GM18498 (cell line): ENCODE data around the gene COG8.
"Not testable (repeated sequence)": the region's sequence is repeated elsewhere in the genome, so short reads cannot be mapped to it uniquely, and the experiment has no call there.

ENCODE experiments used
- ATAC-seq: cut with Tn5 transposase; IDR thresholded peaks from one replicate; pipeline ENCODE4 v1.9.1; 2021; ENCODE audit warnings: mild to moderate bottlenecking, moderate library complexity; ENCODE audit not compliant: unreplicated experiment

Gene COG8

DNA sequence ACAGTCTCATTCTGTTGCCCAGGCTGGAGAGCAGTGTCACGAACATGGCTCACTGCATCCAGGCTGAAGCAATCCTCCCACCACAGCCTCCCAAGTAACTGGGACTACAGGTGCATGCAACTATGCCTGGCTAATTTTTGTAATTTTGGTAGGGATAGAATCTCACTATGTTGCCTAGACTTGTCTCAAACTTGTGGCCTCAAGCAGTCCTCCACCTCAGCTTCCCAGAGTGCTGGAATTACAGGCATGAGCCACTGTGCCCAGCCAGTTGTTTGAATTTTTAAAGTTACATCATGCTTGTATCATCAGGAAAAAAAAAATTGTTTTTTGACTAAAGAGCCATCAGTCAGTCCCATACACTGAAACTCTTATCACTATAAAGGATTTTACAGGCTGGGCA, 45.3 kb downstream of the COG8 start:
- ATAC-seq = no peak

DNA sequence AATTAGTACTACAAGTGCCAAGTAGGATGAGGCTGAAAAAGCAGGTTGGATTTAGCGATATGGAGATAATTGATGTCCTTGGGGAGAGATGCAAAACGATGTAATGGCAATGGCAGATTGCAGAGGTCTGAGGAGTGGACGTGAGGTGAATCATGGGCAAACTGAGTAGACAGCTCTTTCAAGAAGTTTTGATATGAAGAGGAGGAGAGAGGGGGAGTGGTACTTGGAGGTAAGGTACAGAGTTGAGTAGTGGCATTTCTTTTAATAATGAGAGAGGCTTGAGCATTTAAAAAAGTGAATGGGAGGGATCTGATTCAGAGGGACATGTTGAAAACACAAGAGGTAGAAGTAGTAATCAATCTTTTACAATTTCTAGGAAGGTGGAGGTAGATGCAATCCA, 46.0 kb downstream of the COG8 start:
- ATAC-seq = no peak

DNA sequence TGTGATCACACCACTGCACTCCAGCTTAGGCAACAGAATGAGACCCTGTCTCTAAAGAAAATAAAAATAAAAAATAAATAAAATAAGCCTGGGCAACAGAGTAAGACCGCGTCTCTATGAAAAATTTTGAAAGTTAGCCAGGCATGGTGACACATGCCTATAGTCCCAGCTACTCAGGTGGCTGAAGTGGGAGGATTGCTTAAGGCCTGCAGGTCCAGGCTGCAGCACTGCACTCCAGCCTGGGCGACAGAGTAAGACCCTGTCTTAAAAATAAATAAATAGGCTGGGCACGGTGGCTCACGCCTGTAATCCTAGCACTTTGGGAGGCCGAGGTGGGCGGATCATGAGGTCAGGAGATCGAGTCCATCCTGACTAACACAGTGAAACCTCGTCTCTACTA, 47.7 kb downstream of the COG8 start:
- not testable (repeated sequence) for ATAC-seq

DNA sequence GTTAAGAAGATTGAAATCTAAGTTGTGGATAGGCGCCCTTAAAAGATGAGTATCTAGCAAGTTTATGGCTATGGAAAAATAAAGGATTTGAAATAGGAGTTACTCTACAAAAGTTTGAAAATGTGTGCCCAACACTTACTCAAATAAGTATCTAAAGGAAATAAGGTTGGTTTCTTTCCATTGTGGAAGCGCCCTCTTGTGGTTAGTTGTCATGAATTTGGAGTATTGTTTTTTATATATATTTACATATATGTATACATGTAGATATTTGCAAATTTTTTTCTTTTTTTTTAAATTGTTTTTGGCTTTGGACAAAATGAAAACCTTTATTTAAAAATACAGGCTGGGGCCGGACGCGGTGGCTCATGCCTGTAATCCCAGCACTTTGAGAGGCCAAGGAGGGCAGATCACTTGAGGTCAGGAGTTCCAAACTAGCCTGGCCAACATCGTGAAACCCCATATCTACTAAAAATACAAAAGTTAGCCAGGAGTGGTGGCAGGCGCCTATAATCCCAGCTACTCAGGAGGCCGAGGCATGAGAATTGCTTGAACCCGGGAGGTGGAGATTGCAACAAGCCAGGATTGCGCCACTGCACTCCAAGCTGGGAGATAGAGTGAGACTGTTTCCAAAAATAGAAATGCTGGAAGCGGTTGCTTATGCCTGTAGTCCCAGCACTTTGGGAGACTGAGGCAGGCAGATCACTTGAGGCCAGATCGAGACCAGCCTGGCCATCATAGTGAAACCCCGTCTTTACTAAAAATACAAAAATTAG, 52.2 kb downstream of the COG8 start:
- ATAC-seq = no peak

DNA sequence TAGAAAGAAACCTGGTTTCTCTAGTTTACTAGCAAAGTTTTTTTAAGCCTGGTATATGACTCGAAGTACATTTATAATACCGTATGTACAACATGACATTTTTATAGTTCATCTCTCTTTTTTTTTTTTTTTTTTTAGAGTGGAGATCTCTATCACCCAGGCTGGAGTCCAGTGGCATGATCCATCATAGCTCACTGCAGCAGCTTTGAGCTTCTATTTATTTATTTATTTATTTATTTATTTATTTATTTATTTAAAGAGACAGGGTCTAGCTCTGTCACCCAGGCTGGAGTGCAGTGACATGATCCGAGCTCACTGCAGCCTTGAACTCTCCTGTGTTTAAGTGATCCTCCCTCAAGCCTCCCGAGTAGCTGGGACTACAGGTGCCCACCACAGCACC, 54.1 kb downstream of the COG8 start:
- no peak for ATAC-seq

DNA sequence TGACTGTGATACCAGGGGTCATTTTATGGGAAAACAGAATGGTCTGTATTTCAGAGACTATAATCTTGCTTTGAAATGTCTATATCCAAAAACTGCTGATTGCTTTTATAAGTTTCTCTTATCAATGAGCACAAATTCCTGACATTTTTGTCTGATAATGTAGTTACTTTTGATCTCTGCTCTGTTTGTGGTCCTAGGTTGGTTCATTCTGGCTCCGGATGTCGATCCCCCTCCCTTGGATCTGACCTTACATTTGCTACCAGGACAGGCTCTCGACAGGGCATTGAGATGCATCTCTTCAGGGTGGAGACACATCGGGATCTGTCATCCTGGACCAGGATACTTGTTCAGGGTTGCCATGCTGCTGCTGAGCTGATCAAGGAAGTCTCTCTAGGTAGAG, 55.5 kb downstream of the COG8 start:
- ATAC-seq = no peak

DNA sequence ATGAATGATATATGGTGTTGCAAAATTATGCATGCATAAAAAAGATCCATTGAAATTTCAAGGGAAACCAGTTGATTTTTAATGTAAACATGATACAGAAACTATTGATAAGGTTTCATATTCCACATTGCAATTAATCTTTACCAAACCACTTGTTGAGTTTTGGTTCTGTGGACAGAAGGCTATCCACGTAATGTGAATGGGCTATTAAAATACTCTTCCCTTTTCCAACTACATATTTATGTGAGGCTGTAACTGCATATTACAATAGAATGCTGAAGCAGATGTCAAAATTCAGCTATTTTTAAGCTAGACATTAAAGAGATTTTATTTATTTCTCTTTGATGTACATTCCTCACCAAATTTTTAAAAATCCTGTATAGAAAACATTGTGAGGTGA, 62.0 kb downstream of the COG8 start:
- no peak for ATAC-seq
